ENCODE data around the gene CXCL3.

The CXCL3 gene

GRCh38 chr4:74055096-74055495, 16.6 kb upstream of the CXCL3 start:
- DNase-seq, result no peak

DNA sequence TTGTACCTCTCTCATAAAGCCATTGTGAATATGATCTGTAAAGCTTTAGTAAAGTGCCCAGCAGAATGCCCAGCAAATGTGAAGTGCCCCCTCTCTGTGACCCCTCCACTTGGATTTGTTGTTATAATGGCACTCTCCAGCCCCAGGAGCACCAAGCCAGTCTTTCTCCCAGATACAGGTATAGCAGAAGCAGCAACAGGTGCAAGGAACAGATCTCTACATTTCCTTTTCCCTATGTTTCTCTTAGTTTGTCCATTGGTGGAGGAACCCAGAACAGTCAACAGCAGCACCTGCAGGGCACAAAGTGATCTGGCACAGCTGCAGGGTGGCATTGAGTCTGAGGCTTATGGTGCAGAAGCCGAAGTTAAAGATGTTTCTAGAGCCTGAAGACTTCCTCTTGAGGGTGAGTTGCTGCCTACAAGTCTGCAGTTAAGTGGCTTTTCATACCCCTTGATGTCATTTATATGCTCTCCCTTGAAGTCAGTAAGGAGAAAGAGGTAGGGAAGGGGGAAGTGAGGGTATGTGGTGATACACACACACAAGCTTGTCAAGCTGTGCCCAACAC, 16.1 kb upstream of the CXCL3 start:
- peak; percentile 63 for DNase-seq

GRCh38 chr4:74047152-74047551, 8.7 kb upstream of the CXCL3 start:
- DNase-seq, result no peak

- DNase-seq, result no peak
These were observed 7.3 kb upstream of the CXCL3 start for GRCh38 chr4:74045772-74046171.

DNA sequence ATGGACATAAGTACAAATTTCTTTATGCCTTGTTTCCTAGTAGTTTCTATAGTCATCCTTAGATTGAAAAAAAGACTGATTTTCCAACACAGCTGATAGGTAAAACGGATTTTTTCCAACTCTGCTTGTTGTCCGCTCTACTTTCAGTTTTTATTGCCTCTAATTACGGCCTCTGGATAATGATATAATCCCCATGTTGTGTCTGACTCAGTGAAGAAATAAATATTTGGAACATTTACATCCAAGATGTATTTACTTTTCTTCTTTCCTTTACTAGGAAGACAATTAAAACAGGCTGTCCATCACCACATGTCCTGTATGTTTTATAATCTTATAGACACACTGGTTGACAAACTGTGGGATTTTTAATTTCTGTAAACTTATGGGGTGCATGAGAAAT, 6.8 kb upstream of the CXCL3 start:
- DNase-seq, result no peak

- DNase-seq, result no peak
These were observed 6.2 kb upstream of the CXCL3 start for GRCh38 chr4:74044677-74045076.

- DNase-seq, result no peak
These were observed 4.2 kb upstream of the CXCL3 start for GRCh38 chr4:74042681-74043080.

DNA sequence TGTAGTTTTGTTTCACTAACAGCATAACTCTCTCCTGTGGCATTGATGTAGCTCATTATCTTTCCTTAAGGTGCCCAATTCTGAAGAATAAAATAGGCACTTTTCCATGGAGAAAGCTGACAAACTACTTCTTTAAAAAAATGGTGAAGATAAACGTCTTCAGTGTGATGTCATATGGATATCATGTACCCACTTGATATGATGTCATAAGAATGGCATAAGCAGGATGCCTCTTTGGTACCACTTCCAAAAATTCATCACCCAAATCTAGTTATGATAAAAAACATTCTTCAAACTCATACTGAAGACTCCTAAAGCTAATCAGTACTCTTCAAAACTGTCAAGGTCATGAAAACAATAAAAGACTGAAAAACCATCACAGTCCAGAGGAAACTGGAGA, 2.9 kb upstream of the CXCL3 start:
- no peak for DNase-seq

DNA sequence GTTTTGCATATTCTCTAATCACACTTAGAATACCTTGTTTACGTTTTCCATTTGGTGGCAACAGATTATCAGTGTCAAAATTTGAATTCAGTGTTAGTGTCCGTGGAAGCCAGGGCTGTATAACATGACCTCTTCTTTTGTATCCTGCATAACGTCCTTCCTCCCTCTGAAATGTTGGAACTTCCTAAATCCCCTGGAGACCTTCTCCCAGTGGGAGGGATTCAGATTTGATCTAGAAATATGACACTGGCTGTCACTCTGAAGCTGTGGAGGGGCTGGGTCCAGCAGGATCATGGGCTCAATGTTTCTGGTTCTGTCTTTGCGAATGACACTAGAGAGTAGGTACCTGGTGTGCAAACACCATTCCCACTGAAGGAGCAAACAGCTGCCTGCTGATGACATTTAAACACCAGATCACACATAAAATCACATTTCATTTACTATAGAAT, 850 bp upstream of the CXCL3 start:
- no peak for DNase-seq

DNA sequence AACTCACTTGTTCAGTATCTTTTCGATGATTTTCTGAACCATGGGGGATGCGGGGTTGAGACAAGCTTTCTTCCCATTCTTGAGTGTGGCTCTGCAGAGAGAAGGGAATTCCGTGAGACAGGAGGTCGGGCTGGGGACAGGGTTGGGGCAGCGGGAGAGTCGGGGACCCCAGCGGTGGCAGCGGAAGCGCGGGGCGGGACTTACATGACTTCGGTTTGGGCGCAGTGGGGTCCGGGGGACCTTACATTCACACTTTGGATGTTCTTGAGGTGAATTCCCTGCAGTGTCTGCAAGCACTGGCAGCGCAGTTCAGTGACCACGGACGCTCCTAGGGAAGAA, 434 bp downstream of the CXCL3 start:
- peak; percentile 64 for DNase-seq

GRCh38 chr4:74037076-74037955, 1.2 kb downstream of the CXCL3 start:
- peak; percentile 32 for DNase-seq

DNA sequence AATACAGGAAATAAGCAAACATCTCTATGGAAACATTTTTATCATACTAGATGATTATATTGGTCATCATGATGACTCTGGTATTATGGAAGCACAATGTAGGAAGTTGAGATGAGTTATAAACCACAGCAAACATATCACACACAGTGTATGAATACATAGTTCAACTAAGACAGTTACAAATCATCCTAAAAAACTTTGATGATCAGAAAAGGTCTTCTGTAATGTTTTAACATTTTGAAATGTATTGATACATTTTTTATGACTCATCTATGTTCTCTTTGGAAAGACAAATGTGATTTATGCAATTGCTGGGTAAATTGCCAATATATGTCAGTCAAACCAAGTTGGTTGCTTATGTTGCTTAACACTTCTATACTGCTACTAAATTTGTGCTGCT, 4.8 kb downstream of the CXCL3 start:
- DNase-seq, result no peak

- DNase-seq, result no peak
These were observed 6.4 kb downstream of the CXCL3 start for GRCh38 chr4:74032064-74032463.

- no peak for DNase-seq
These were observed 6.9 kb downstream of the CXCL3 start for GRCh38 chr4:74031576-74031975.

GRCh38 chr4:74030285-74030684, 8.2 kb downstream of the CXCL3 start:
- no peak for DNase-seq

DNA sequence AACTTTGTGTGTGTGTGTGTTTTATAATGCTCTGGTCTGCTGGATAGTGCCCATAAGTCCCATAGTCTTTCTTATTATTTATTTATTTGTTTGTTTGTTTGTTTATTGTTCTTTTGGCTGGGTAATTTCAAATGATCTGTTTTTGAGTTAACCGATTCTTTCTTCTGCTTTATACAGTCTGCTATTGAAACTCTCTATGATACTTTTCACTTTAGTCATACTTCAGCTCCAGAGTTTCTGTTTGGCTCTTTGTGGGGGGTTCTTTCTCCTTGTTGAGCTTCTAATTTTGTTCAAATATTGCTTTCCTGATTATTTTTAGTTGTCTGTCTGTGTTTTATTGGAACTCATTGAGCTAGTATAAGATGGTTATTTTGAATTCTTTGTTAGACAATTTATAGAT, 10.0 kb downstream of the CXCL3 start:
- no peak for DNase-seq

DNA sequence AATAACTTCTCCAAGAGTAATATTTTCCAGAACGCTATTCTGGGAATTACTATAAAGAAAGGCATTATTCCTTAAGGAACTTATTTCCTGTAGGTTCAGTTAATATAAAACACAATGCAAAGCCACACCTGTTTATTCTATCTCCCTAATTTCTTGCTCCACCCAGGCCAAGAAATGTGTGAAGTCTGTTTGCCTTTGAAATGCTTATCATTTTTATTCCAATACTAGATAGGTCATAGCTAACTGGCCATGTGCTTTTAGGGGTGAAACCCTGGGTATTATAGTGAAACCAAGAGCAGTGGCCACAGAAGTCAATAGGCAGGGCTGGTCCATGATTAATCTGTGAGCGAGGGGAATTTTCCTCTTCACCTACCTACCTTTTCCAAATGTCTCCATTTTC, 14.8 kb downstream of the CXCL3 start:
- no peak for DNase-seq

- no peak for DNase-seq
These were observed 16.9 kb downstream of the CXCL3 start for GRCh38 chr4:74021601-74022000.

DNA sequence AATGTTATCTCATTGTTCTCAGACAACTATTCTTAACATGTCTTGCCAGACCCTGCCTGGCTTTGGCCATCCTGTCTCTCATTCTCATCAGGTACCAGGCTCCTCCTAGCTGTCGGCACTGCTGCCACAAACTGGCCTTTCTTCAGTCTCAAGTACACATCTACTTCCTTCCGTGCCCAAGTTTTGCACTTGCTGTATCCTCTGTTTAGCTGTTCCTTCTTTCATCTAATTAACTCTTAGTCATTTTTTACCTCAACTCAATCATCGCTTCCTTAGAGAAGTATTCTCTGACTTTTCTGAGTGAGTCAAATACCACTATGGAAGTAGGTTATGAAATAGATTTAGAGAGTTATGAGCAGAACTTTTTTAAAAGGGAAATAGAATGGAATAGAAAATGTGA, 19.7 kb downstream of the CXCL3 start:
- DNase-seq, result peak; percentile 69

DNA sequence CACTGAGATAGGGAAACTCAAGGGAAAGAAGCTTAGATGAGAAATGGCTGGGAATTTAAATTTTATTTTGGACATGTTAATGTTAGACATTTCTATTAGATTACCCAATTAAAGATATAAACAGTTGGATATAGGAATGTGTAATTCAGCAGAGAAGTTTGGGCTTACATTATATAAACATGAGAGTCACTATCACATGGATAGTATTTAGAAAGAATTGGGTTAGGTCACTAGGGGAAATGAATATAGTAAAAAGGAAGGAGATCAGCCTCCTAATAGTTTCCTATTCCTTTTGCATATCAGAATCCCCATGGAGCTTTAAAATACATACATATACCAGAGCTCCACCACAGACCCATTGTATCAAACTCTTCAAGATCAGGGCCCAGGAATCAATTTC, 20.4 kb downstream of the CXCL3 start:
- no peak for DNase-seq

- DNase-seq, result no peak
These were observed 22.4 kb downstream of the CXCL3 start for GRCh38 chr4:74016068-74016467.

DNA sequence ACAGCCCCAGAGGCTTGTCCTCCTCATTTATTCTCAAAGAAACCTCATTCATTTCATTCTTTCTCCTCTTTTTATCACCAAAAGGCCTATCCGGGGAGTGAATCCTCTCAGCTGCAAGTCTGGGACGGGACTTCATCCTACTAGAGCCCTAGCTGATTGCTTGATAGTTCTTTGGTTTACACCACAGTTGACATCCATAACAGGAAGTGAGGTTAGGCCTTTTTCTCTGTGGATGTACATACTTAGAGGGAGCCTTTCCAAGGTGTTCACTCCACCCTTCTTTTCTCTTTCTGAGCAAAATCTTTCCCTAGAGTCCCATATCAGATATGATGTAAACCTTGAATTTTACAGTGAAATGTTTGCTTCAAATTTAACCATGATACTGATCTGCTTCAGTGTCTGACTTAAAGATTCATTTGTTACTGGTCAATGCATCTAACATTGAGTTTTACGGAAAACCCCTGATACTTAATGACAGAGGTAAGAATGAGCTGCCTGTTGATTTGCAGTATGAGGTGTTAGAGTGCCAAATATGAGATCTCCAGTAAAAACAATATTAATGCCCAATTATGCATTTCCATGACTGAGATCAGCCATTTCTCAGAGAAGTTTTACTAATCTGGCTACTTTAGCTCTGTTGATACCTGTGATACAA, 23.2 kb downstream of the CXCL3 start:
- DNase-seq, result no peak

- DNase-seq, result no peak
These were observed 24.2 kb downstream of the CXCL3 start for GRCh38 chr4:74014332-74014731.

DNA sequence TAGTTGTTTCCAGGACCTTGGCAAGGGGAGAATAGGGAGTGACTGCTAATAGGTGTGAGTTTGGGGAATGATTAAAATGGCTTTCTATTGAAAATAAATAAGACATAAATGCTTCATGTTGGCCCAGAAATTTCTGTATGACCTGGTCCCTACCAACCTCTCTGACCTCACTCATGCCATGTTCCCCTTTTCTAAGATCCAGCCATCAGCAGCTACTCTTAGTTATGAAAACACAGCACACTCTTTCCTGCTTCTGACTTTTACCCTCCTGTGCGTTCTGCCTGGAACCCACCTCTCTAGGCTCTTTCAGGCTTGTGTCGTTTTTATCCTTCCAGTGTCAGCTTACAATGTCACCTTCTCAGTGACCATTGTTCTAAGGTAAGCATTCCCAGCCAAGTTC, 25.2 kb downstream of the CXCL3 start:
- DNase-seq, result no peak
